ENCODE results near the gene WNT3A. TPM values are rescaled to one million over a fixed set of nuclear protein-coding genes. Genes with fewer than 3 reads are reported as not detected.
A peak's percentile ranks its signal among the peaks of the same experiment; 100 is the strongest.

The WNT3A gene
- total RNA-seq, 1 donor from 2014 or later, result 10.1 TPM

DNA sequence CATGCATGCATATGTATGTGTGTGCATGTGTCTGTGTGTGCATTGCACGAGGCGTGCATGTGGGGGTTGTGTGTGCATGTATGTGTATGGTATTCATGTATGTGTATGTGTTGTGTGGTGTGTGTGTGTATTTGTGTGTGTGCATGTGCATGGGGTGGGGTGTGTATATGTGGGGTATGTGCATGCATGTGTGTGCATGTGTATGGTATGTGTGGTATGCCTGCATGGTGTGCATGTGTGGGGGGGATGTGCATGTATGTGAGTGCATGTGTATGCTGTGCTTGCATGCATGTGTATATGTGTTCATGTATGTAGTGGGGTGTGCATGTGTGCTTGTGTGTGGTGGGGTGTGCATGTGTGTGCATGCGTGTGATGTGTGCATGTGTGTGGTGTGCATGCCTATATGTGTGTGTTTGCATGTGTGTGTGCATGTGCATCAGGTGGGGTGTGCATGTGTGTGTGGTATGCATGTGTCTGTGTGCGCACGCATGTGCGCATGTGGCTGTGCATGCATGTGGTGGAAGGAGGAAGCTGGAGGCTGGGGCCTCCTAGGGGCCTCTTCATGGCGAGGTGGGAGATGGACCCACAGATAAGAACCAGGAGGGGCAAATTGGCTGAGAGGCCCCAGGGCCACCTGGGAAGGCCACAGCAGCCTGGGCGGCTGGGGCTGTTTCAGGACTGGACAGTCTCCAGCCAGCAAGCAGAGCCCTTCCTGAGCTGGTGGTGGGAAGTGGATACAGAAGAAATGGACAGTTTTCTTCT lies 39.8 kb downstream of the WNT3A start:
- TF ChIP-seq CTCF (IDR thresholded peaks at IDR 0.05), result no peak
- no peak for ATAC-seq

DNA sequence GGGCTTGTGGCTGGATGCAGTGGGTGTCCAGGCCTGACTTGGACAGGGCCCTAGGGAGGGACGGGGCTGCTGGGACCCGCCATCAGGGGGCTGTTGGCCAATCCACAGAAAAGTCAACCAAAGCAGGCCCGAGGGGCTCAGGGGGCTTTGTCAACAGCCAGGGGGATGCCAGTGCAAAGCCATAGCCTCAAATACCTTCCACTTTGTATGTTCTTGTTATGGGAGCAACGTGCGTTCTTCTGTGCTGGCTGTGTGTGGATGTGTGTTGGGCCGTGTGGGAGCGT lies 40.3 kb downstream of the WNT3A start:
- Histone ChIP-seq H3K9me3 (no peaks in the 10 kb centered on the region), H3K36me3 (no peaks in the 10 kb centered on the region), H3K27ac (no peak overlapping the region), H3K27me3 (no peaks in the 10 kb centered on the region), H3K4me1 (peaks cover 6% of the 10 kb centered on the region), H3K4me3 (no peak overlapping the region)
- ATAC-seq (no peak), DNase-seq (peak; percentile 38)
- TF ChIP-seq CTCF (IDR thresholded peaks at IDR 0.05), result no peak
- intact Hi-C loops (cut with DNase I), result no loop called here

More for the DNA sequence above, 39.8 kb downstream of the WNT3A start:
- Histone ChIP-seq H3K4me1 (peaks cover 6% of the 10 kb centered on the region), H3K4me3 (no peak overlapping the region), H3K36me3 (no peaks in the 10 kb centered on the region), H3K9me3 (no peaks in the 10 kb centered on the region), H3K27ac (no peak overlapping the region), H3K27me3 (no peaks in the 10 kb centered on the region)
- DNase-seq, result peak; percentile 46
- intact Hi-C loops (cut with DNase I), result no loop called here

- peaks cover 6% of the 10 kb centered on the region for H3K4me1 ChIP-seq
- peak; percentile 51 for DNase-seq
- no peaks in the 10 kb centered on the region for H3K9me3 ChIP-seq
- intact Hi-C loops (cut with DNase I), result no loop called here
- no peak for ATAC-seq
- H3K27me3 ChIP-seq, result no peaks in the 10 kb centered on the region
- H3K27ac ChIP-seq, result no peak overlapping the region
- H3K36me3 ChIP-seq, result no peaks in the 10 kb centered on the region
- H3K4me3 ChIP-seq, result no peak overlapping the region
- no peak for TF ChIP-seq CTCF (IDR thresholded peaks at IDR 0.05)
Observed at GRCh38 chr1:228048120-228048519, 41.3 kb downstream of the WNT3A start.

GRCh38 chr1:228048659-228049298 lies 42.0 kb downstream of the WNT3A start:
- peak; percentile 40 for DNase-seq
- no peaks in the 10 kb centered on the region for H3K36me3 ChIP-seq

DNA sequence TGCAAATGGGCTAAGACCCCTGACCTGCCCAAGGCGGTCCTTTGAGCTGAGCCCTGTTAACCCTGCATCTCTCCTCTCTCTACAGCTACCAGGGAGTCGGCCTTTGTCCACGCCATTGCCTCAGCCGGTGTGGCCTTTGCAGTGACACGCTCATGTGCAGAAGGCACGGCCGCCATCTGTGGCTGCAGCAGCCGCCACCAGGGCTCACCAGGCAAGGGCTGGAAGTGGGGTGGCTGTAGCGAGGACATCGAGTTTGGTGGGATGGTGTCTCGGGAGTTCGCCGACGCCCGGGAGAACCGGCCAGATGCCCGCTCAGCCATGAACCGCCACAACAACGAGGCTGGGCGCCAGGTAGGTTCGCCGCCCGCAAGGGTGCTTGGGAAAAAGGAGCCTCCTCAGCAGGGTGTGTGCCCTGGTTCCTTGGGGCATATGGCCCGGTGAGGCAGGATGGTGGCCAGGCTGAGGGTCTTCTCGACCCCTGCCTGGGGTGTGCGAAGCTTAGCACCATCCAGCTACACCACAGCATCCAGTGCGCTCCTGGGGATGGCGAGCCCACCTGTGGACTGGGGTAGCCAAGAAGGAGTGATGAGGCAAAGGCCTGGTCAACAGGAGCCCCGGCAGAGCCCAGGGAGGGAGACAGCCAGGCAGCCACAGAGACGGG lies 43.9 kb downstream of the WNT3A start:
- no peak for ATAC-seq
- TF ChIP-seq CTCF (IDR thresholded peaks at IDR 0.05), result no peak
- intact Hi-C loops (cut with DNase I), result no loop called here
- Histone ChIP-seq H3K27me3 (peaks cover 3% of the 10 kb centered on the region), H3K36me3 (no peaks in the 10 kb centered on the region), H3K4me1 (peaks cover 2% of the 10 kb centered on the region), H3K4me3 (no peak overlapping the region), H3K27ac (no peak overlapping the region), H3K9me3 (no peaks in the 10 kb centered on the region)
- DNase-seq, result peak; percentile 54

More at GRCh38 chr1:228048659-228049298, 42.0 kb downstream of the WNT3A start:
- no peak overlapping the region for H3K27ac ChIP-seq
- no peaks in the 10 kb centered on the region for H3K9me3 ChIP-seq
- ATAC-seq, result peak; percentile 3
- TF ChIP-seq CTCF (IDR thresholded peaks at IDR 0.05), result no peak
- intact Hi-C loops (cut with DNase I), result no loop called here
- no peak overlapping the region for H3K4me3 ChIP-seq
- H3K4me1 ChIP-seq, result peaks cover 6% of the 10 kb centered on the region
- no peaks in the 10 kb centered on the region for H3K27me3 ChIP-seq

Measured in upper lobe of right lung (tissue), 1 donor.